GM21360 (cell line): Measurements from ENCODE around the gene RAB21.
"Not testable (repeated sequence)": the region's sequence is repeated elsewhere in the genome, so short reads cannot be mapped to it uniquely, and the experiment has no call there.

Experiments used
- ATAC-seq: cut with Tn5 transposase; IDR thresholded peaks from one replicate; pipeline ENCODE4 v1.9.1; 2021; ENCODE audit warnings: mild to moderate bottlenecking, moderate library complexity; ENCODE audit not compliant: unreplicated experiment

RAB21 gene

DNA sequence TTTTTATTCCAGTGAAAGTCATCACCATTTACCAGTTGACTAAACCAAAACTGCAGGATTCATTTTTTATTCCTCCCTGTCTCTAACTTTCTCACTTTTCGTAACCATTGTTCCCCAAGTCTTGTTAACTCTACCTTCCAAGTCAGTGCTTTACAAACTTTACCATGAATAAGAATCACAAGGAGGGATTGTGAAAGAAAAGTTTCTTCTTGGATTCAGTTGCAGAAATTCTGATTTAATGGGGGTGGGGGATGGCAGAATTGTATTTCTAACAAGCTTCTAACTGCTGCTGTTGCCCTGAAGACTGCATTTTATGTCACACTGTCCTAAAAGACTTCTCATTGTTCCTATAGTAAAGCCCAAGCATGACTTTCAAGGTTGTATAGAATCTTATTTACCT lies 5.0 kb upstream of the RAB21 start:
- no peak for ATAC-seq

DNA sequence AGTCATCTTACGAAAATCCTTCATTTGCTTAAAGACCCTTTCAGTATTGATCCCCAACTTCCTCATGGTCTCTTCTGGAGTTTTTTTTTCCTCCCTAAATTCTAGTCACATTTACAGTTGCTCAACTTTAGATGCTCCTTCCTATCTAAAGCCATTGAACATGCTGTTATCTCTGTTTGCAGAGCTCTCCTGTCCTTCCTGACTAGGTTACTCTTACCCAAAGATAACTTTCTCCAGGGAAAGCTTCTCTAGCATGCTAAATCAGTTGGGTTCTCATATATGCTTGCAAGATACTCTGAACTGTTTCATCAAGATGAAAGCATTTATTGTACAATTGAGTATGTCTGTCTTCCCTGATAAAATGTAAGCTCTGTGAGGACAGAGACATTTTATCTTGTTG lies 1.8 kb upstream of the RAB21 start:
- no peak for ATAC-seq

DNA sequence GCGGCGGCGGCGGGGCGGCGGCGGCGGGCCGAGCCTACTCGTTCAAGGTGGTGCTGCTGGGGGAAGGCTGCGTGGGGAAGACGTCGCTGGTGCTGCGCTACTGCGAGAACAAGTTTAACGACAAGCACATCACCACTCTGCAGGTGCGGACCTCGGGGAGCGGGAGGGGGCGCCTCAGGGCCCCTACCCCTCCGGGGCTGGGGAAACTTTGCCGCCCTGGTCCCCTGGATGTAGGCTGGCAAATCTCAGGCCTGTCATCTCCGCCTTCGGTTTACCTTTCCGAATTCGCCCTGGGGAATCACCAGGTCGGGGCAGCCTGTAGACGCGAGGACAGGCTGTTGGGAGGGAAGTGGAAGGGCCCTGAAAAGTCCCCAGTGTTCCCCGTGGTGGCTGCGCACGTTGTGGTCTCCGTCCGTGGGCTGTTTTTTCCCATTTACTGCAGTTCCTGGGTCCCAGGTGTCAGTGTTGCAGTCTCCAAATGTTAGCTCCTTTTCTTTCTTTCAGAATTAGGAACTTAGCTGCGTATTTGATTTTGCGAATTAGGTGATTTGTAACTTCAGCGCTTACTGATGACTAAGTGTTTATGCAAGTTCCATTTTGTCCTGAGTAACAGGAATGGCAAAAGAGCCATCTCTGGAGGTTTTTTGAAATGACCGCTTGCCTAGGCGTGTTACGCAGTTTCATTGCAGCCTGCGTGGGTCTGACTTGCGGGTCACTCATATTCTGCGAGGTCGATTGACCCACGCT lies 656 bp downstream of the RAB21 start:
- ATAC-seq, result peak; percentile 48

DNA sequence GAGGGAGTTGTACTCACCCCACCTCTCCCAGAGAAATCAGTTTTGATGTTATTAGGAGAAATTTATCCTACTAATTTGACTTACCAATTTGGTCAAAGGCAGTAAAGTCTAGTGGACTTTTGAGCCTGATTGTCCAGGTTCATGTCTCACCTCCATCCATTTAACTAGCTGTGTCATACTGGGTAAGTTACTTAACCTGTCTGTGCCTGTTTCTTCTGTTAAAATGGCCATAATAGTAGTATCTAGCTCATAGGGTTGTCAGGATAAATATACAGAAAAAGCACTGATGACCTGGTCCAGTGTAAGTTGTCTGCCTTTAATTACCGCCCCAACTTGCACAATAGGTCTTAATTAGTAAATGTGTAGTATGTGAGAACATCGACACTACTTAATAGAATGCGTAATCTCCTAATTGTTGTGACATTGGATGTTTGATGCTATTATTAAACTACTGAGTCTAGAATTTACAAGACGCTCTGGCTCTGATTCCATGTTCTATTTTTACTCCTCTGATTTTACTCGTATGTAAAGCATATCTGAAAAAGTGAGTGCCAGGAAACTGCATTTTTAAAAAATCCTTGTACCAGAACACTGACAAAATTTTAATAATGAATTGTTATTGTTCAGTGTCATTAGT lies 1.5 kb downstream of the RAB21 start:
- ATAC-seq, result no peak

DNA sequence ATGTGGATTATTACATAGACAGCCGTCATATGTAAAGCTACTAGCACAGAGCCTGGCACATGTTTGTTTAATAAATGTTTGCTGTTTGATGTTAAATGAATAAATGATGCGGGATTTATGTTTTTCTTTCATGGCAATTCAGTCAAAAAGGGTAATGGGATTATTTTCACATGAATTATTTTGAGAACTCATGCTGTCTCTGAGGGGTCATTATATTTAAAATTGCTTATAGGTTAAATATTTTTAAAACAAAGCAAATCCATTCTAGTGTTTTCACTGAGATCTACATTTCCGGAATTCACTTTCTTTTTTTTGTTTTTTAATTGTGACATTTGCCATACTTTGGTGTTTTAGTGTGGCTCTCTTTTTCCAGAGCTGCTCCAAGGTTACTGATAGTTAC lies 5.3 kb downstream of the RAB21 start:
- ATAC-seq, result no peak

DNA sequence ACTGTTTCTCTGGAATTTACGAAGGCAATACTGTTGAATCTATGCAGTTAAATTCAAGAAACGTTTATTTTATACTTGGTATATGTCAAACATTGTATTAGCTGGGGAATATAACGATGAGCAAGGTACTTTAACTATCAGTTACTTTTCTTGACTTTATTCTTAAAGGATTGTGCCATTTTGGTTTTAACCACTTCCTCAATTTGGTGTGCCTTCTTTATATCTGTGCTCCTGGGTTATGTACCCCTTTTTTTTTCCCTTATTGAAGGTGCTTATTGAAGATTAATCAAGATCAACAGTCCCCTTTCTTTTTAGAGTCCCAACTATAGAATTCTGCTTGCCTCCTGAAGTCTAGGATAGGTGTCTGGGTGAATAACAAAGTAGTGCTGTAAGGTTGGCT lies 5.8 kb downstream of the RAB21 start:
- no peak for ATAC-seq

DNA sequence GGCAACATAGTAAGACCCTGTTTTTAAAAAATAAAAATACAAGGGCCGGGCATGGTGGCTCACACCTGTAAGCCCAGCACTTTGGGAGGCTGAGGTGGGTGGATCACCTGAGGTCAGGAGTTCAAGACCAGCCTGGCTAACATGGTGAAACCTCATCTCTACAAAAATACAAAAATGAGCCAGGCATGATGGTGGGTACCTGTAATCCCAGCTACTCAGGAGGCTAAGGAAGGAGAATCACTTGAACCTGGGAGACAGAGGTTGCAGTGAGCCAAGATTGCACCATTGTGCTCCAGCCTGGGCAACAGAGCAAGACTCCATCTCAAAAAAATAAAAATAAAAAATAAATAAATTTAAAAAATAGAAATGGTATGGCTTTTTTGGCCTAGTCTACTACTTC lies 6.7 kb downstream of the RAB21 start:
- not testable (repeated sequence) for ATAC-seq

DNA sequence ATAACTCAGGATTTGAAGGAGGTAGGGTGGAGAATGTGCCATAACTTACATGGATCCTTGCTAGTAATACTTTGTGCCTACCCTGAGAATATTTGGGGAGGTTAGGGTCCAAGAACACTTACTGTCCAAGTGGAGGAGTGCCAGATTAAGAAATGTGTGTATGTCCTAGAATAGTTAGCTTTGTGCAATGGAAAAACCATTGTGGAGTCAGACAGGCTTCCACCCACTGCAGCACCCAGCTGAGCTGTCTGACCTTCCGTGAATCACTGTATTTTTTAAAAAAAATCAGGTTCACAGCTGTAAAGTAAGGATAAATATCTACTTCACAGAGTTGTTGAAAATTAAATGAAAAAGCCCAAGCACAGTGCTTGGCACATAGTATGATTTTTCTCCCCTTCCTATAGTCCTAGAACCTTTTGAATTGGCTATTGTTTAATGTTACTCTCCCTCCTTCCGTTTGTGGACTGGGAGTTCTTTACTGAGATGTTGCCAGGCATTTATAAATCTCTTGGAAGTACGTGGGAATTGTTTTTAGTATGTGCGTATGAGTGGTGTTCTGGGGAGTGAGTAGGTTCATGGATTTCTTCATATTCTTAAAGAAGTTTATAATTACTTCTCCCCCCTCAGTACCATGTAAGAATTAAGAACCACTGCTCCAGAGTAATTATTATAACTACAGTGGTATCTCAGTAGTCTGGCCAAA lies 9.2 kb downstream of the RAB21 start:
- no peak for ATAC-seq

DNA sequence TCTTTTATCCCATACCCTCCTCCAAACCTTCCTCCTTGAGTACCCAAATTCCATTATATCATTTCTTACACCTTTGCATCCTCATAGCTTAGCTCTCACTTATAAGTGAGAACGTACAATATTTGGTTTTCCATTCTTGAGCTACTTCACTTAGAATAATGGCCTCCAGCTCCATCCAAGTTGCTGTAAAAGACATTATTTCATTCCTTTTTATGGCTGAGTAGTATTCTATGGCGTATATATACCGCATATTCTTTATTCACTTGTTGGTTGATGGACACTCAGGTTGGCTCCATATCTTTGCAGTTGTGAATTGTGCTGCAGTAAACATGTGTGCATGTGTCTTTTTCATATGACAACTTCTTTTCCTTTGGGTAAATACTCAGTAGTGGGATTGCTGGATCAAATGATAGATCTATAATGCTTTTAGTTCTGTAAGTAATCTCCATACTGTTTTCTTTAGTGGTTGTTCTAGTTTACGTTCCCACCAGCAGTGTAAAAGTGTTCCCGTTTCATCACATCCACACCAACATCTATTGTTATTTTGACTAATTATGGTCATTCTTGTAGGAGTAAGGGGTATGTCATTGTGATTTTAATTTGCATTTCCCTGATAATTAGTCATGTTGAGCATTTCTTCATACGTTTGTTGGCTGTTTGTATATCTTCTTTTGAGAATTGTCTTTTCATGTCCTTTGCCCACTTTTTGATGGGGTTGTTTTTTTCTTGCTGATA lies 10.1 kb downstream of the RAB21 start:
- no peak for ATAC-seq

DNA sequence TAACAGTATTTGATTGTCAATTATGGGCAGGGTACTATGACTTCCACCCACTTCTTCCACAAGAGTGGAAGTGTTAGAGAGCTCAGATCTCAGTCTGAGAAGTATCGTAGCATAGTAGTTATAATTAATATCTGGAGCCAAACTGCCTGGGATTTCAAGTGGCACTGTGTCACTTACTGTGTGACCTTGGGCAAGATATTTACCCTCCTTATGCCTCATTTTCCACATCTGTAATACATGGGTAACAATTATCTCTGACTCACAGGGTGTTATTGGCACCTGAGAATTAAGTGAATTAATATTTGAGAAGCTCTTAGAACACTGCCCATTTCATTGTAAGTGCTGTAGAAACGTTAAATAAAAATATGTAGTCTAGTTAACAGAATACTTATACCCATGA lies 11.5 kb downstream of the RAB21 start:
- no peak for ATAC-seq

DNA sequence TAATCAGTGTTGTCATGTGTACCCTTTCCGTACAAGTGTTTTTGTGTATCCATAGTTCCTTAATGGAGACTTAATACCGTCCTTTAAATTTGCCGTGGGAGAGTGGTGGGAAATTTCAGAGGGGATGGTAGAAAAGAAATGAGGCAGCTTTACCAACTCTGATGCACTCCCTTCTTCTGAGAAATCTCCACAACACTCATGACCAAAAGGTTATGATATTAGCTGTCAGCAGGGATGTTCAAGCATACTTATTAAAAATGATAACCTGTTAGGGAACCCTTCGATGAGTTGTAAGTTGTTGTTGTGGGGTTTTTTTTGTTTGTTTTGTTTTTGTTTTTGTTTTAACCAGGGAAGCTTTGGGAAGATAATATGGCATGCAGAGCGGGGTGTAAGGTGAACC lies 12.5 kb downstream of the RAB21 start:
- no peak for ATAC-seq

DNA sequence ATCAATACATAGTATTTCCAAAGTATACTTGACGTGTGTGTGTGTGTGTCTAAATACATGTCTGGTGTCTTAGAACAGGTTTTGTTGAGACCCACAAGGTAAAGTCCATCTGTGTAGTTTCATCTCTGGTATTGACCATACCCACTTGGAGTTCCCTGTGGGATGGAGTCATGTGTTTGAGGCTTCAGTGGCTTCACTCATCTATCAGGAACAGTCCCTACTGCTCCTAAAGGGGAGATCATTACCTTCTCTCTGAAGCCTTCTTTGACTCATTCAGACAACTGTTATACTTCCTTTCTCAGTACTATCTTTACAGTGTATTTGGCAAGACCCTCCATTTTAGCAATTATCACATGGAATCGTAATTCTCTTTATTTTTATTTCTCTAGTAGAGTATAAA lies 14.2 kb downstream of the RAB21 start:
- ATAC-seq, result no peak

DNA sequence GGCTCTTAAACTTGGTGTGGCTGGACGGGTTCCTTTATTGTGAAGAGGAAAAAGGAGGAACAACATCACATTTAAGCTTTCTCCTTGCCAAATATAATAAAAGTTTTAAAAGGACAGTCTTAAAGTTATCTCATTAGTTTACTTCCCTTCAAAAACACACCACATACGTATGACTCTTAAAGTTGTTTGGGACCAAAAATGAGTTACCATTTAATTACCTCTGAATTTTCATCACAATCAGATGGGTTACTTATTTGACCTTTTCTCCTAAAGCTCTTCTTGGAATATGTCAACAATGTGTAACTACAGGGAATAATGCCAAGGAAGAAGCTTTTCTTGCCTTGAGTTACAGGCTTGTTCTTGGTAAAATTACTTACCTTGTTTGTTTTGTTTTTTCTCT lies 16.4 kb downstream of the RAB21 start:
- no peak for ATAC-seq

DNA sequence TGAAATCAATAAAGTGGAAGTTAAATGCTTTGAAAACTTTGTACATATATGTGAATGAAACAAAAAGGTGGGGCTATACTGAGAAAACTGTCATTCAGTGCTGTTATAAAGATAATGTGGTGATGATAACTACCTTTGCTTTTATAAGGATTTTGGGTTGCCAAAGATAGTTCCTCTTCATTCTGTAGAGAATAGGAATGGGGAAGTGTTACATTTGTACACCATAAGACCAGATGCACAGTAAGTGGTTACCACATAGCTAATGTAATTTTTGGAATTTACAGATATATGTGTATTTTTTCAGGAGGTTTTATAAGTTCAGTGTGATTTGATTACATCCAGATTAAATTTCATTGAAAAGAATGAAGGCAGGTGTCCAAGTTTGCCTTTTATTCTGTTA lies 18.1 kb downstream of the RAB21 start:
- ATAC-seq, result no peak

DNA sequence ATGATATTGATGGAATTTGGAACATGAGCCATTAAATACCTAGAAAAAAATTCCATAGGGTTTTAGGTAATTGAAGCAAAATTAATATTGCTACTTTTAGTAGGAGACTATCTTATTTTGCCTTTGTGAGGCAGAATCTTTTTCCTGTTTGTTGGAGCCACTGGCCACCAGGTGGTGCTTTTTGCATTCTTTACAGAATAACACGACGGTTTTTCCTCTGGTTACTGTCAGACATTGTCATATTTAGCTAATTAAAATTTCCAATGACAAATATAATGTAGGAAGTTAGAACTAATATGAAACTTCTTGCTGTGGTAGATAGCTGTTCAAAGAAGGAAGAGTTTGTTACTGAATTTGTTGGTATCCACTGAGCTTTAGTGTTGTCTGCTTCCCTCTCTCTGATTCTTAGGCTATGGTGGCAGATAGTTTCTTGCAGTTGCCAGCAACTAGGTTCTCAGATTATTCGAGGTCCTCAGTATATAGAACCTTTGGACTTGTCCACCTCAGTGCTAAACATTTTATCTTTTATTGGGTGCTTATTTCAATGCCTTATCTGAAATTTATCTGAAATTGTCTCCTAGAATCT lies 25.7 kb downstream of the RAB21 start:
- peak; percentile 59 for ATAC-seq

DNA sequence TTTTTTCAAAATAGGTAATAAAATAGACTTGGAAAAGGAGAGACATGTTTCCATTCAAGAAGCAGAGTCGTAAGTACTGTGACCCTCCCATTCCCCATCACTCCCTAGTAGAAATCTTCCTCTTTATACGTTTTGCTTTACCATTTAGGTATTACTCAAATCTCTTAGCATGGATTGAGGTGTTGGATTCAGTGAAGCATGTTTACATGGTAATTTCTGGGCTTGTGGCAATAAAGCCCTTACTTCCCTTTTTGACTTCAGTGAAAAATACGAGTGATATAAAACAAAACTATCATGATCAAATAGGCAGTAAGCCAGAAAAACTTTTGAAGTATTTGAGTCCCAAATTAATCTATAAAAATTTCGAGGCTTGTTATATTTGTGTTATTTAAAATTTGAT lies 27.4 kb downstream of the RAB21 start:
- peak; percentile 79 for ATAC-seq

DNA sequence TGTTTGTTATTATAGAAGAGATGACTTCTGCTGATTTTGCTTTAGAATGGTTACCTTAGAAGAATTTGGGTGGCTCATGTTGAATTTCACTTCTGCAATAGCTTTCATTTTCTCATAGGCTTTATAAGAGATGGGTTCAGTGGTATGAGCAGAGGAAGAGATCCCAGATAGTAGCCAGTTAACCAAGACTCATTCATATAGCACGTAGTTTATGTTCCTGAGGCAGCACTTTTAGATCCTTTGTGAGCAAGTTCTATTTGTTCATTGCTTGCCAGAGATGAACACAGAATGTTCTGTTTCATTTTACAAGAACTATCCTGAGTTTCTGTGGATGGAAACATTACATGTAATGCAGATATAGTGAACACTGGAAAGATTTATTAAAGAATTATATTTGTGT lies 32.2 kb downstream of the RAB21 start:
- no peak for ATAC-seq

DNA sequence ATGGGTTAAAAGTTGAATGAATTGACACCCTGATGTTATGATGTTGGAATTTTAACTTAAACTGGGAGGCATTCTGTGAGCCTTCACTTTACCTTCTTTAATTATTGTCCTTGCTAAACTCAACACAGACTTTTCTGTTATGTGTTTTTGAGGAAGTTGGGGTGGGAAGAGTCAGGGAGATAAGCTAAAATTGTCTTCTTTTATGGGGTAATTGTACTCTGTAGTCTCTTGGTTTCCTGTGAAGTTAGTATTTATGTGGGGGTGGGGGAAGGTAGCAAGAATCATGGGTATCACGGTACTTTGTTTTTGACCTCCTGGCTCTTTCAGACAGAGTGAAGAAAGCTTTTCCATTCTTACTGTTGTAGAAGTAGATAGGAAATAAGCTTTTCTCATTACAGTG lies 32.9 kb downstream of the RAB21 start:
- ATAC-seq, result no peak

DNA sequence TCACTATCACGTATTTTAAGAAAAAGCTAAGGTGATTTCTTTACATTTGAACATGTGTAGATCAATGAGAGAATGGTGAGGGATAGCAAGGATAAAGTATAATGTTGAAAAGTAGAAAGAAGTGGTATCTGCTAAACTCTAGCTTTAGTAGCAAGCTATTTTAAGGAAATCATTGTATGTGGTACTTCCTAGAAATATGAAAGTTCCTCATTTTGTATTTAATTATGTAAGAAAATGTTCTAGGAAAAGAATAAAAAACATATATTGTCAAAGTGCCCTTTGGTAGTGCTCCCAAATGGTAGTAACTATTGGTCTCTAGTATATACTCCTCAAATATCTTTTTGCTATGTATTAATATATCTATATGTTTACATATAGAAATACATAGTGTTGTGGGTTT lies 35.7 kb downstream of the RAB21 start:
- no peak for ATAC-seq

DNA sequence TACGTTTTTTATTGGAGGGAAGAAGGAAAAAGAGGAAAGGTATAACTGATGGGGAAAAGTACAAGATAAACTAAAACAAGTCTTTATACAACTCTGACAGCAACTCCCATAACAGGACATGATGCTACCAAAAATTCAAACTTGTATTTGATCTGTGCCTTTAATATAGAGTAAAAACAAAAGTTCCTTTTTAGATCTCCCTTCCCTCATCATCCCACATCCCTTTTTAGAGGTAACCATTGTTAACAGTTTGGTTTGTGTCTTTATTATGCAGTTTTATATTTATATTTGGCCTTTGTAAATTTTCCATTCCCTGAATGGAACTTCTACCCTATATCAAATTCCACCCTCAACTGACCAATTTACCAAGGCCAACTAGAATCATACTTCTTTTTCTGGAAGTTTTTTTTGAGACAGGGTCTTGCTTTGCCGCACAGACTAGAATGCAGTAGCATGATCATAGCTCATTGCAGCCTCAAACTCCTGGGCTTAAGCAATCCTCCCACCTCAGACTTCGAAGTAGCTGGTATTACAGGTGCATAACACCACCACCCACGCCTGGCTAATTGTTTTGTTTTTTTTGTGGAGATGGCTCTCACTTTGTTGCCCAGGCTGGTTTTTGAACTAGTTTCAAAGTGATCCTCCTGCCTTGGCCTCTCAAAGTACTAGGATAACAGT lies 36.9 kb downstream of the RAB21 start:
- ATAC-seq, result no peak

DNA sequence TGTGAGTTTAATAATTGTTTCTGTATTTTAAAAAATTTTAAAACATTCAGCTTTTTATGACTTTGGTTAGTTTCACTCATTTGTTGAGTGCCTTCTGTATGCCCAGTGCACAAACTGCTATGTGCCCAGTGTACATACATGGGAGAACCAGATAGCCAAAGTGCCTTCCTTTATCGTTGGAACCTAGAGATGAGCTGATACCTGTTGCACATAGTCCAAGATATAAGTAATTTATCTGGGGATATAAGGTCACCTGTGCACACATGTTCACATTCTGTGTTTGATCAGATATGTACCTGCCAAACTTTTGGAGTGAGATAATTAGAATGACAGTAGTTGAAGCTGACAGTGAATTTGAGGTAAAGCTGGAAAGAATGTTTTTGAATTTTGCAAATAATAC lies 37.9 kb downstream of the RAB21 start:
- no peak for ATAC-seq
